GM21423 (cell line): ENCODE results near the gene FABP7.
A peak's percentile ranks its signal among the peaks of the same experiment; 100 is the strongest.
"Not testable (repeated sequence)": the region's sequence is repeated elsewhere in the genome, so short reads cannot be mapped to it uniquely, and the experiment has no call there.

Experiments
- ATAC-seq: cut with Tn5 transposase; IDR thresholded peaks from one replicate; pipeline ENCODE4 v1.9.1; 2021; ENCODE audit warnings: mild to moderate bottlenecking, moderate library complexity; ENCODE audit not compliant: unreplicated experiment

FABP7 gene

GRCh38 chr6:122779667-122780066, at the start of gene FABP7:
Gene FABP7 (plus strand): TSS chr6:122779716. CDS start chr6:122779795, 79 bp downstream.
- no peak for ATAC-seq

DNA sequence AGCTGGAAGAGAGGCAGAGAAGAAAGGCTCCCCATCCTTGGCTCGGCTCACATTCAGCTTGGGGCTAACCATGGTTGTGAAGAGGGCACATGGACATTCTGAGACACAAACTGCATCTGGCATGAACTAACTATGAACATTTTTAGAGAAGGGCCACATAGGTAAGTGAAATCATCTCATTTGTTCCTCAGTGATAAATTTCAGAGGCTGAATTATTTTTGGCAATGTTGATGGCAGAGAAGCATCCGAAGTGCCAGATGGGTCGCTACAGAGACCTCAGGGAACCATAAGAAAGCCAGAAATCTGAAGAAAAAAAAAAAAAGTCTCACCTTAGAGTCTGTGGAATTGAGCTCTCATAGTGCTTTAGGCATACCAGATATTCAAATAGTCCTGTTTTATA, 49.2 kb upstream of the FABP7 start:
- no peak for ATAC-seq

- ATAC-seq = no peak
Measured at GRCh38 chr6:122730775-122731386, 48.6 kb upstream of the FABP7 start.

- no peak for ATAC-seq
Measured at GRCh38 chr6:122733259-122733658, 46.3 kb upstream of the FABP7 start.

DNA sequence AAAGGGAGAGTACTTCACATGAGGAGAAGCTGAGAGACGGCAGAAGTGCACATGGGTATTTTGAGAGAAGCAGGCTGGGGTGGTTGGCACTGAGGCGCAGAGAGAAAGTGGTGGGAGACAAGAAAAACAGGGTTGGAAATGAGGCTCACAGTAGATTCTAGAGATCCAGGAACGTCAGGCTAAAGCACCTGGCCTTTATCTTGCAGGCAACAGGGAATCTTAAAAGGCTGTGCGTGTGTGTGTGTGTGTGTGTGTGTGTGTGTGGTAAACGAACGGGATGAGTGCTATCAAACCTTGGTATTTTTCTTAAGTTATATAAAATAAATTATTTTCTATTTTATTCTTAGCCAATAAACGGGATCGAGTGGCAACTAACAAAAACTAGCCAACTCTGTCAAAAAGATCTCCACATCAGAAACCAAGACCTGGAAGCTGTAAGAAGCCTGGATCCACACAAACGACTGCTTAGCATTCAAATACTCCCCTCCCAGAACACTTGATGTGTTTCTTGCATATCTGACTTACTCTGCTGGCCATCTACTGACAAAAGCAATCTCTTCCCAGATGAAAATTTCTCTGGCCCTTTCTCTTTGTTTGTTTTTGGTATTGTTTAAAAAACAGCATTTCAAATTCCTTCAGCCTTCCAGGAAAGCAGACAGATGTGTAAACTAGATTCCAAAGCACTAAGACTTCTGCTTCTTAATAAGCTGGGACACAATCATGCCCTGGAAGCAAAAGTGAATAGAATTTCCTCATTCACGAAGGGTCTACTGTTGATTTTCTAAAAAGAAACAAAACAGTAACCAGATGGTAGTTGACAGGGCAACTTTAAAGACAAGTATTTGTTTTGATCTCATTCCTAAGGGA, 44.8 kb upstream of the FABP7 start:
- ATAC-seq = no peak

- ATAC-seq = no peak
Measured at GRCh38 chr6:122735582-122735981, 43.9 kb upstream of the FABP7 start.

DNA sequence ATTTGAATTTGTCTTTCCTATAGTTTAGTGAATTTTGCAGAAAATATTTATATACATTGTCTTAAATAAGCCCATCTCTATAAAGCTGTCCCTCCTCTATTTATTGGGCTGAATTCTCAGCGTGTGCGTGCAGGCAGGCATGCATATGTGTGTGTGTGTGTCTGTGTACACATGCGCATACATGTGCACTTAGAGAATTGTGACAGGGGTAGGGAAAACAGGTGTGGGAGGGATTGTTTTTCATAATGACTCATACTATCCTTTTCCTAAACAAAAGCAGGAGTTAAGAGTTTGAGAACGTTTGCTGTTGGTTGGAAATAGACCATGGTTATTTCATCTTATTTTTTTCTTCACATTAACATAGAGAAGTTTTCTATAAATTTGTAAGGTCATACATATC, 43.4 kb upstream of the FABP7 start:
- ATAC-seq = no peak

DNA sequence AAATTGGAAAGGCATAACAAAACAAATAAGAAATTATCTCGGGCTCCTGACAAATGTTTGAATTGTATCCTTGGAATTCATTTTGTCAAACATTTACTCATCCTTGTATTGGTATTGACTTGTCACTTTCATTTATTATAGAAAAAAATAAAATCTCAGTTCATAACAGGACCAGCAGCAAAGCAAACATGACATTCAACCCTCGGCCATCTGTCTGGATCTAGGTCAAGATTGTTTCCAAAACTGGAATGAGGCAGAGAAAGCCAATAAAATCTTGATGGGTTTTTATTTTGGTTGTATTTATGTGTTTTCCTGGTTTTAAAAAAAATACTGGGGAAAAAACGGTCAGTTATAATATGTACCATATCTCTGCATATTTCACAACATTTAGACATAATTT, 42.9 kb upstream of the FABP7 start:
- ATAC-seq = no peak

GRCh38 chr6:122740091-122740490, 39.4 kb upstream of the FABP7 start:
- no peak for ATAC-seq

DNA sequence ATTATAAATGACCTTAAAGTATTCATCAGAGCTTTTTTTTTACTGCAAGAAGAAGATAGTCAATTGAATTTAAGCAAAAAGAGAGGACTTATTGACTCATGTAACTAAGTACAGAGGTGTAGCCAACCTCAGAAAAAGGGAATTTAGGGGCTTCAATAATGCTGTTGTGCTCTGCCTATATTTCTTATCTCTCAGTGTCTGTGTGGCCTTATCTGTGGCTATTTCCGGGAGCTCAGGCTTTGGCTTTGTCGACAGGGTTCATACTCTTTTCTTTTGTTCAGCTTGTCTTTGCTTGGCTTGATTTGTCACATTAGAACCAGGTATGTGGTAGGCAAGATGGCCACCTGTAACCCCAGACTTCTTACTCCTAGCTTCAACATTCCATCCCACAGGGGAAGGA, 38.6 kb upstream of the FABP7 start:
- ATAC-seq = no peak

GRCh38 chr6:122744247-122744646, 35.3 kb upstream of the FABP7 start:
- not testable (repeated sequence) for ATAC-seq

- ATAC-seq = not testable (repeated sequence)
Measured at GRCh38 chr6:122744856-122745255, 34.7 kb upstream of the FABP7 start.

DNA sequence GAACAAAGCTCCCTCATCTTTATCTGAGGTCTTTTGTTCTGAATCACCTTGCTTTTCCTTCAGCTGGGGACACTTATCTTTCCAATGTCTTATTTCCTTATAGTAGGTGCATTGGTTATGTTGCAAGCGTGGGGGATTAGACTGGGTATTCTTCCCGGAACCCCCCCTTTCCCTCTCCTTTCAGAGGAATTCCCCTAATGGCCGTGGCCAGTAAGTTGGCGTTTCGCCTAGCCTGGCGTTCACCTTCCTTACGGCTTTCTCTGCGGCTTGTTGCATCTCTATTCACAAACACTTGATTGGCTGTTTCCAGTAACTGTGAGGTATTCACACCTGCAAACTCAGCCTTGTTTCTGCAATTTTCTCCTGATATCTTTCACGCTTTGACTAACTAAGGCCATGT, 32.8 kb upstream of the FABP7 start:
- no peak for ATAC-seq

- ATAC-seq = no peak
Measured at GRCh38 chr6:122747573-122747972, 31.9 kb upstream of the FABP7 start.

DNA sequence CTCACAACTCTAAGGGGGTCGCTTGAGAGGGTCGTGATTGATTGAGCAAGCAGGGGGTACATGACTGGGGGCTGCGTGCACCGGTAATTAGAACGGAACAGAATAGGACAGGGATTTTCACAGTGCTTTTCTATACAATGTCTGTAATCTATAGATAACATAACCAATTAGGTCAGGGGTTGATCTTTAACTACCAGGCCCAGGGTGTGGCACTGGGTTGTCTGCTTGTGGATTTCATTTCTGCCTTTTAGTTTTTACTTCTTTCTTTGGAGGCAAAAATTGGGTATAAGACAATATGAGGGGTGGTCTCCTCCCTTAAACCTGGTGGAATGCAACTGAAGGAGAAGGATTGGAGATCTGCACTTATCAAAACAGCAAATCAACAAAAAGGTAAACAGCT, 30.6 kb upstream of the FABP7 start:
- not testable (repeated sequence) for ATAC-seq

DNA sequence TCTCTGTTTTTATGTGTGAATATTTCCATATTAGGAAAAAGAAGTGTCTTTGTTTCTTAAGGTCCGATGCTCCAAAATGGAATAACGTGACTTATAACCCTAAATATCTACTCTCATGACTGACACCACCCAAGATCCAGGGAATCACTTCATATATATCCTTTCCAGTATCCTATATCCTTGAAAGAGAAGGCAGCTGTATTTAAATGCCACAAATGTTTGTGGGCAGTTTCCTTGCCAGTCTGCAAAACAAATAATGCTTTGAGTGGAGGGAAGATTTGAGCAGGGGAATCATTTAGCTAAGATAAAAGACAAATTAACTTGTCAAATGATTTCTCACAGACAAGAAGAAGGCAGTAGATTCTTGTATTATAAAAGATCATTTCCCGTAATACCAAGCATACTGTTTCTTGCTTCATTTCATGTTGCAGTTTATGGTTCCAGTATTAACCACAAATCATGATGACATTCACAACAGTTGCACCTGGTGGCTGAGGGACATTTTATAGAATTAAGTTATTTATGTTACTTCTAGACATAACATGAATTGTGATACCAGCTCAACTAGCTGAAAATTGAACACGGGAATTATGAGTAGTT, 30.0 kb upstream of the FABP7 start:
- no peak for ATAC-seq

GRCh38 chr6:122751326-122751725, 28.2 kb upstream of the FABP7 start:
- peak; percentile 88 for ATAC-seq

GRCh38 chr6:122752459-122752858, 27.1 kb upstream of the FABP7 start:
- ATAC-seq = peak; percentile 26

DNA sequence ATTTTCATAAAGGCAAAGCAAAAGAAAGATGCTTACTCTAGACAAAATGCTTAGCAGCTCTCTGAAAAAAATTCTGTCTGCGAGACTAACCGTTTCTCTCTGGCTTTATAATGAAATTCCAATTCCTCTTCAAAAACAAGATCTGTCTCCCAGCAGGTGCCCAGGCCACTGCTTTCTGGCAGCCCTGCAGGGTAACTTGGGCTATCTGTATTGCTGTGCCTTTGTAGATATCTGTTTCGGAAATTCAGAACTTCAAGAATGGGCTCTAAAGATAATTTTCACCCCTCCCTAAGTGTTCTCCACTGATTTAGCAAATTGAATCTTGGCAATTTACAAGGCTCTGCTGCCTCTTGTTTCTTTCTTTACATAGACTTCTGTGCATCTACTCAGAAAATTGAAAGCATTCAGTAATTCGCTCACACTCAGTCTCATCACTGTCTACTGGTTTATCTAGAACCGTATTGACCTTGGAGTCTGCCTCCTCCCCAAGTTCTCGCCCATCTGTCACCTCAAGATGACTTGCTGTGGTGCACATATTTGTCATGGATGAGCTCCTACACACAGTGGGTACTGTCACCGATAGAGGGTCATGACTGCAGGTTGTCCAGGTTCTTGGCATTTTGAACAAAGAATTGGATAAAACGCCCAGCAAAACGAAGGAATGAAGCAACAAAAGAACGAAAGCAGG, 26.4 kb upstream of the FABP7 start:
- ATAC-seq = no peak

DNA sequence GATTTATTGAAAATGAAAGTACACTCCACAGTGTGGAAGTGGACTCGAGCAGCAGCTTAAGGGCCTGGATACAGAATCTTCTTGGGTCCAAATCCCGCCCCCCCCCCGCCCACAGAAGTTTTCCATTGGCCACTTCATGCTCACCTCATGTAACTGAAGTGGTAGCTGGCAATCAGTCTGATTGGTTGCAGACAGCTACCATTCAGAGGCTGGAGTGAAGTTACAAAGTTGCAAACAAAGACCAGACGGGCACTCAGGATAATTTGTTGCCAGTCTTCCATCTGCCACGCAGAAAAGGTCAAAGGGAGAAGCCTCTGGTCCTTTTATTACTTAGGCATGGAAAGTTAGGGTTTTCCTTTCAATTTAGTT, 25.8 kb upstream of the FABP7 start:
- no peak for ATAC-seq

- ATAC-seq = no peak
Measured at GRCh38 chr6:122754191-122754731, 25.3 kb upstream of the FABP7 start.
